H1 (cell line): ENCODE data around the gene SLC13A5. TPM values are rescaled to one million over a fixed set of nuclear protein-coding genes. Genes with fewer than 3 reads are reported as not detected.

Experiments
- BCL11A ChIP-seq, 2 experiments: IDR thresholded peaks; one replicate each; pipeline ENCODE4 v1.6.1; 2011; ENCODE audit warnings: low read depth in 2 of 2, low read length in 2 of 2, mild to moderate bottlenecking in 2 of 2
- HDAC2 ChIP-seq, 2 experiments: fragments of 300-600 bp in 1 of 2; sonication (generic) in 1 of 2; IDR thresholded peaks; 2 replicates each; pipeline ENCODE4 v1.6.1; 2011 to 2012; ENCODE audit warnings: low read depth in 2 of 2, low read length in 2 of 2, mild to moderate bottlenecking in 2 of 2, moderate library complexity in 2 of 2, borderline replicate concordance in 1 of 2, inconsistent platforms in 1 of 2
- JUND ChIP-seq: IDR thresholded peaks from 2 replicates; pipeline ENCODE4 v1.6.1; 2011; ENCODE audit warnings: mild to moderate bottlenecking, improper control_type of control experiment, low read length
- POLR2A ChIP-seq, 2 experiments: IDR thresholded peaks; 1 replicate in 1 of 2; 2 replicates in 1 of 2; pipeline ENCODE4 v1.6.1; 2011; ENCODE audit warnings: low read depth in 2 of 2, low read length in 2 of 2, mild to moderate bottlenecking in 2 of 2; ENCODE audit errors: control extremely low read depth in 1 of 2
- SIX5 ChIP-seq: IDR thresholded peaks from 2 replicates; pipeline ENCODE4 v1.6.1; 2011; ENCODE audit warnings: mild to moderate bottlenecking, low read depth, low read length
- SP1 ChIP-seq: IDR thresholded peaks from 2 replicates; pipeline ENCODE4 v1.6.1; 2011; ENCODE audit warnings: low read depth, low read length
- SP4 ChIP-seq: IDR thresholded peaks from 2 replicates; pipeline ENCODE4 v1.6.1; 2012; ENCODE audit warnings: low read length, inconsistent platforms
- SUZ12 ChIP-seq: fragments of 200-600 bp; sonication (generic); IDR thresholded peaks from 2 replicates; pipeline ENCODE4 v1.6.1; 2012; ENCODE audit warnings: mild to moderate bottlenecking, inconsistent platforms, low read length, moderate library complexity, mixed read lengths
- polyA plus RNA-seq, 7 experiments: library from polyadenylated mRNA; depleted of rRNA in 3 of 7; stranded (reverse) in 5 of 7; unstranded in 2 of 7; fragments of >200 nt in 5 of 7; fragments of 200-250 nt in 2 of 7; gene quantifications; 1 replicate in 5 of 7; 2 replicates in 1 of 7; 4 replicates in 1 of 7; pipeline versions ENCODE4 v1.2.1 to v1.2.3, GENCODE V29; 2011 to 2013; ENCODE audit warnings: missing spikeins in 2 of 7, mixed read lengths in 2 of 7
- total RNA-seq: library from RNA; stranded (reverse); fragmentation: NEBNext Ultra II Directional; extraction: Animal tissue kit (Norgen Biotek cat#: 25700); gene quantifications from 2 replicates; pipeline ENCODE4 v1.2.1, GENCODE V29; 2021
- TF ChIP-seq, protein P1 (sequence below): fragments of 300-600 bp; sonication (generic); IDR thresholded peaks from 2 replicates; pipeline ENCODE4 v1.7.1; 2012; ENCODE audit warnings: low read length, moderate library complexity, mild to moderate bottlenecking, inconsistent platforms; ENCODE audit not compliant: insufficient replicate concordance
- TF ChIP-seq, protein P2 (sequence below): IDR thresholded peaks from 2 replicates; pipeline ENCODE4 v1.6.1; 2012; ENCODE audit warnings: low read length, inconsistent platforms

Gene SLC13A5
- total and polyA plus RNA-seq, 2 of the 8 experiments (the other 6 are each of a cell fraction or from before 2014, with no cell fraction given), result 2.1 to 2.6 TPM

DNA sequence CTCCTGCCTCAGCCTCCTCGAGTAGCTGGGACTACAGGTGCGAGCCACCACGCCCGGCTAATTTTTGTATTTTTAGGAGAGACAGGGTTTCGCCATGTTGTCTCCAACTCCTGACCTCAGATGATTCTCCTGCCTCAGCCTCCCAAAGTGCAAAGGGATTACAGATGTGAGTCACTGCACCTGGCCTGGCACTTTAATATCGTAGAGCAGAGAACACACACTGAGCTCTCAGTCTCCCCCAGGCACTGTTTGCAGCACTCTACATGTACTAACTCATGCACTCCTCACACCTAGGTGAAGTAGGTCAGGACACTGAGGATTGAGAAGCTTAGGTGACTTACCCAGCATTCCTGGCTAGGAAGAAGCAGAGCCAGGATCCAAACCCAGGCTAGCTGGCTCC is 46.6 kb downstream of the SLC13A5 start (continued):
- TF ChIP-seq, protein P1, sequence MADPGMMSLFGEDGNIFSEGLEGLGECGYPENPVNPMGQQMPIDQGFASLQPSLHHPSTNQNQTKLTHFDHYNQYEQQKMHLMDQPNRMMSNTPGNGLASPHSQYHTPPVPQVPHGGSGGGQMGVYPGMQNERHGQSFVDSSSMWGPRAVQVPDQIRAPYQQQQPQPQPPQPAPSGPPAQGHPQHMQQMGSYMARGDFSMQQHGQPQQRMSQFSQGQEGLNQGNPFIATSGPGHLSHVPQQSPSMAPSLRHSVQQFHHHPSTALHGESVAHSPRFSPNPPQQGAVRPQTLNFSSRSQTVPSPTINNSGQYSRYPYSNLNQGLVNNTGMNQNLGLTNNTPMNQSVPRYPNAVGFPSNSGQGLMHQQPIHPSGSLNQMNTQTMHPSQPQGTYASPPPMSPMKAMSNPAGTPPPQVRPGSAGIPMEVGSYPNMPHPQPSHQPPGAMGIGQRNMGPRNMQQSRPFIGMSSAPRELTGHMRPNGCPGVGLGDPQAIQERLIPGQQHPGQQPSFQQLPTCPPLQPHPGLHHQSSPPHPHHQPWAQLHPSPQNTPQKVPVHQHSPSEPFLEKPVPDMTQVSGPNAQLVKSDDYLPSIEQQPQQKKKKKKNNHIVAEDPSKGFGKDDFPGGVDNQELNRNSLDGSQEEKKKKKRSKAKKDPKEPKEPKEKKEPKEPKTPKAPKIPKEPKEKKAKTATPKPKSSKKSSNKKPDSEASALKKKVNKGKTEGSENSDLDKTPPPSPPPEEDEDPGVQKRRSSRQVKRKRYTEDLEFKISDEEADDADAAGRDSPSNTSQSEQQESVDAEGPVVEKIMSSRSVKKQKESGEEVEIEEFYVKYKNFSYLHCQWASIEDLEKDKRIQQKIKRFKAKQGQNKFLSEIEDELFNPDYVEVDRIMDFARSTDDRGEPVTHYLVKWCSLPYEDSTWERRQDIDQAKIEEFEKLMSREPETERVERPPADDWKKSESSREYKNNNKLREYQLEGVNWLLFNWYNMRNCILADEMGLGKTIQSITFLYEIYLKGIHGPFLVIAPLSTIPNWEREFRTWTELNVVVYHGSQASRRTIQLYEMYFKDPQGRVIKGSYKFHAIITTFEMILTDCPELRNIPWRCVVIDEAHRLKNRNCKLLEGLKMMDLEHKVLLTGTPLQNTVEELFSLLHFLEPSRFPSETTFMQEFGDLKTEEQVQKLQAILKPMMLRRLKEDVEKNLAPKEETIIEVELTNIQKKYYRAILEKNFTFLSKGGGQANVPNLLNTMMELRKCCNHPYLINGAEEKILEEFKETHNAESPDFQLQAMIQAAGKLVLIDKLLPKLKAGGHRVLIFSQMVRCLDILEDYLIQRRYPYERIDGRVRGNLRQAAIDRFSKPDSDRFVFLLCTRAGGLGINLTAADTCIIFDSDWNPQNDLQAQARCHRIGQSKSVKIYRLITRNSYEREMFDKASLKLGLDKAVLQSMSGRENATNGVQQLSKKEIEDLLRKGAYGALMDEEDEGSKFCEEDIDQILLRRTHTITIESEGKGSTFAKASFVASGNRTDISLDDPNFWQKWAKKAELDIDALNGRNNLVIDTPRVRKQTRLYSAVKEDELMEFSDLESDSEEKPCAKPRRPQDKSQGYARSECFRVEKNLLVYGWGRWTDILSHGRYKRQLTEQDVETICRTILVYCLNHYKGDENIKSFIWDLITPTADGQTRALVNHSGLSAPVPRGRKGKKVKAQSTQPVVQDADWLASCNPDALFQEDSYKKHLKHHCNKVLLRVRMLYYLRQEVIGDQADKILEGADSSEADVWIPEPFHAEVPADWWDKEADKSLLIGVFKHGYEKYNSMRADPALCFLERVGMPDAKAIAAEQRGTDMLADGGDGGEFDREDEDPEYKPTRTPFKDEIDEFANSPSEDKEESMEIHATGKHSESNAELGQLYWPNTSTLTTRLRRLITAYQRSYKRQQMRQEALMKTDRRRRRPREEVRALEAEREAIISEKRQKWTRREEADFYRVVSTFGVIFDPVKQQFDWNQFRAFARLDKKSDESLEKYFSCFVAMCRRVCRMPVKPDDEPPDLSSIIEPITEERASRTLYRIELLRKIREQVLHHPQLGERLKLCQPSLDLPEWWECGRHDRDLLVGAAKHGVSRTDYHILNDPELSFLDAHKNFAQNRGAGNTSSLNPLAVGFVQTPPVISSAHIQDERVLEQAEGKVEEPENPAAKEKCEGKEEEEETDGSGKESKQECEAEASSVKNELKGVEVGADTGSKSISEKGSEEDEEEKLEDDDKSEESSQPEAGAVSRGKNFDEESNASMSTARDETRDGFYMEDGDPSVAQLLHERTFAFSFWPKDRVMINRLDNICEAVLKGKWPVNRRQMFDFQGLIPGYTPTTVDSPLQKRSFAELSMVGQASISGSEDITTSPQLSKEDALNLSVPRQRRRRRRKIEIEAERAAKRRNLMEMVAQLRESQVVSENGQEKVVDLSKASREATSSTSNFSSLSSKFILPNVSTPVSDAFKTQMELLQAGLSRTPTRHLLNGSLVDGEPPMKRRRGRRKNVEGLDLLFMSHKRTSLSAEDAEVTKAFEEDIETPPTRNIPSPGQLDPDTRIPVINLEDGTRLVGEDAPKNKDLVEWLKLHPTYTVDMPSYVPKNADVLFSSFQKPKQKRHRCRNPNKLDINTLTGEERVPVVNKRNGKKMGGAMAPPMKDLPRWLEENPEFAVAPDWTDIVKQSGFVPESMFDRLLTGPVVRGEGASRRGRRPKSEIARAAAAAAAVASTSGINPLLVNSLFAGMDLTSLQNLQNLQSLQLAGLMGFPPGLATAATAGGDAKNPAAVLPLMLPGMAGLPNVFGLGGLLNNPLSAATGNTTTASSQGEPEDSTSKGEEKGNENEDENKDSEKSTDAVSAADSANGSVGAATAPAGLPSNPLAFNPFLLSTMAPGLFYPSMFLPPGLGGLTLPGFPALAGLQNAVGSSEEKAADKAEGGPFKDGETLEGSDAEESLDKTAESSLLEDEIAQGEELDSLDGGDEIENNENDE, result no peak
- TF ChIP-seq SUZ12 (no peak), SP4 (no peak), SIX5 (no peak), BCL11A (IDR thresholded peaks at IDR 0.05; ENCODE audit: low read depth in 2 of 2, low read length in 2 of 2) (no peak), SP1 (no peak), POLR2A (IDR thresholded peaks at IDR 0.05; ENCODE audit: control extremely low read depth in 1 of 2, low read depth in 2 of 2, low read length in 2 of 2) (no peak), HDAC2 (IDR thresholded peaks at IDR 0.05; ENCODE audit: borderline replicate concordance in 1 of 2, low read depth in 2 of 2, low read length in 2 of 2) (no peak), JUND (no peak)
- TF ChIP-seq, protein P2, sequence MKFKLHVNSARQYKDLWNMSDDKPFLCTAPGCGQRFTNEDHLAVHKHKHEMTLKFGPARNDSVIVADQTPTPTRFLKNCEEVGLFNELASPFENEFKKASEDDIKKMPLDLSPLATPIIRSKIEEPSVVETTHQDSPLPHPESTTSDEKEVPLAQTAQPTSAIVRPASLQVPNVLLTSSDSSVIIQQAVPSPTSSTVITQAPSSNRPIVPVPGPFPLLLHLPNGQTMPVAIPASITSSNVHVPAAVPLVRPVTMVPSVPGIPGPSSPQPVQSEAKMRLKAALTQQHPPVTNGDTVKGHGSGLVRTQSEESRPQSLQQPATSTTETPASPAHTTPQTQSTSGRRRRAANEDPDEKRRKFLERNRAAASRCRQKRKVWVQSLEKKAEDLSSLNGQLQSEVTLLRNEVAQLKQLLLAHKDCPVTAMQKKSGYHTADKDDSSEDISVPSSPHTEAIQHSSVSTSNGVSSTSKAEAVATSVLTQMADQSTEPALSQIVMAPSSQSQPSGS, result no peak
